Measurements from ENCODE around the gene BORA. TPM values are rescaled to one million over a fixed set of nuclear protein-coding genes. Genes with fewer than 3 reads are reported as not detected.
A peak's percentile ranks its signal among the peaks of the same experiment; 100 is the strongest.
"Not testable (repeated sequence)": the region's sequence is repeated elsewhere in the genome, so short reads cannot be mapped to it uniquely, and the experiment has no call there.

BORA gene
- total and polyA plus RNA-seq, 4 donors, result 1.6 to 4.0 (median 3.3) TPM

DNA sequence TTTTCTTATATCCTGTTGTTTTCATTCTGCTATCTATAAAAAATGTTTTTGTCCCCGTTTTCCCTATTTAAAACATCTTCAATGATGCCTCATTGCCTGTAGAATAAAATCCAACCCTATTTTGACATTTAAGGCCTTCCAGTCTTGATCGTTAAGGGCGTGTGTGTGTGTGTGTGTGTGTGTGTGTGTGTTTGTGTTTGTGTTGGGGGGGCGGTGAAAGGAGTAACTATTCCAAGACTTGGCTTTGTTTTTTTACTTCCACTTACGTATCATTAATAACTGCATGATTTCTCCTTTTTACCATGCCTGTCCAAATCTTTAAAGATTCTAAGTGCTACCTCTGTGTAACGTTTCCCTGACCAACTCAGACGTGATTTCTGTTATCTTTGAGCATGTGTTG lies 55.0 kb downstream of the BORA start:
- Histone ChIP-seq H3K27ac (ENCODE audit: low read depth in 1 of 2, low read length in 1 of 2) (no peak overlapping the region), H3K9me3 (ENCODE audit: control insufficient read depth in 4 of 4, insufficient read depth in 3 of 4, low read length in 3 of 4) (no peaks in the 10 kb centered on the region), H3K9ac (ENCODE audit: insufficient read depth in 1 of 2, low read length in 2 of 2) (peak overlapping the region; percentile 66 to 73), H3K36me3 (ENCODE audit: control insufficient read depth in 4 of 4, insufficient read depth in 4 of 4, low read length in 4 of 4) (peaks cover 2 to 19% (median 12%) of the 10 kb centered on the region in 4 donors), H3K4me3 (no peak overlapping the region), H3K27me3 (ENCODE audit: control insufficient read depth in 3 of 3, insufficient read depth in 3 of 3, low read length in 2 of 3) (no peaks in the 10 kb centered on the region), H3K4me1 (ENCODE audit: control insufficient read depth in 5 of 5, insufficient read depth in 5 of 5, low read length in 5 of 5) (peaks cover 2 to 24% (median 10%) of the 10 kb centered on the region in 5 donors)
- TF ChIP-seq, protein P1, sequence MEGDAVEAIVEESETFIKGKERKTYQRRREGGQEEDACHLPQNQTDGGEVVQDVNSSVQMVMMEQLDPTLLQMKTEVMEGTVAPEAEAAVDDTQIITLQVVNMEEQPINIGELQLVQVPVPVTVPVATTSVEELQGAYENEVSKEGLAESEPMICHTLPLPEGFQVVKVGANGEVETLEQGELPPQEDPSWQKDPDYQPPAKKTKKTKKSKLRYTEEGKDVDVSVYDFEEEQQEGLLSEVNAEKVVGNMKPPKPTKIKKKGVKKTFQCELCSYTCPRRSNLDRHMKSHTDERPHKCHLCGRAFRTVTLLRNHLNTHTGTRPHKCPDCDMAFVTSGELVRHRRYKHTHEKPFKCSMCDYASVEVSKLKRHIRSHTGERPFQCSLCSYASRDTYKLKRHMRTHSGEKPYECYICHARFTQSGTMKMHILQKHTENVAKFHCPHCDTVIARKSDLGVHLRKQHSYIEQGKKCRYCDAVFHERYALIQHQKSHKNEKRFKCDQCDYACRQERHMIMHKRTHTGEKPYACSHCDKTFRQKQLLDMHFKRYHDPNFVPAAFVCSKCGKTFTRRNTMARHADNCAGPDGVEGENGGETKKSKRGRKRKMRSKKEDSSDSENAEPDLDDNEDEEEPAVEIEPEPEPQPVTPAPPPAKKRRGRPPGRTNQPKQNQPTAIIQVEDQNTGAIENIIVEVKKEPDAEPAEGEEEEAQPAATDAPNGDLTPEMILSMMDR (IDR thresholded peaks at IDR 0.05; ENCODE audit: control extremely low read depth, extremely low read depth), result no peak
- 5% methylated on average over 7 of the region's 7 CpGs for WGBS, 2 donors
- DNase-seq, result peak; percentile 17 to 49 (median 45)
- no peak for ATAC-seq (ENCODE audit: insufficient read depth, low FRiP score)

DNA sequence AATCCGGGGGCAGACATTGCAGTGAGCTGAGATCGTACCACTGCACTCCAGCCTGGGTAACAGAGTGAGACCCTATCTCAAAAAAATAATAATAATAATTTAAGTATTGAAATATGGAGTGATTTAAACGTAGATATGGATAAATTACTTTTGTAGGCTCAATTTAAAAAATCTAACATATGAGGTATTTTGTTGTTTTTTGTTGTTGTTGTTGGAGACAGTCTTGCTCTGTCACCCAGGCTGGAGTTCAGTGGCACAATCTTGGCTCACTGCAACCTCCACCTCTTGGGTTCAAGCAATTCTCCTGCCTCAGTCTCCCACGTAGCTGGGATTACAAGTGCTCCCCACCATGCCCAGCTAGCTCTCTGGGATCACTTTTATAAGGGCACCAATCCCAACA lies 57.0 kb downstream of the BORA start:
- H3K36me3 ChIP-seq (ENCODE audit: control insufficient read depth in 4 of 4, insufficient read depth in 4 of 4, low read length in 4 of 4), result peaks cover 2 to 14% (median 7%) of the 10 kb centered on the region in 4 donors
- not testable (repeated sequence) for H3K27me3 ChIP-seq (ENCODE audit: control insufficient read depth in 3 of 3, insufficient read depth in 3 of 3, low read length in 2 of 3); H3K4me3 ChIP-seq; ATAC-seq (ENCODE audit: insufficient read depth, low FRiP score); DNase-seq; H3K9ac ChIP-seq (ENCODE audit: insufficient read depth in 1 of 2, low read length in 2 of 2); H3K27ac ChIP-seq (ENCODE audit: low read depth in 1 of 2, low read length in 1 of 2); H3K9me3 ChIP-seq (ENCODE audit: control insufficient read depth in 4 of 4, insufficient read depth in 3 of 4, low read length in 3 of 4)
- 96 to 97% methylated on average over 4 of the region's 4 CpGs for WGBS, 2 donors
- H3K4me1 ChIP-seq (ENCODE audit: control insufficient read depth in 5 of 5, insufficient read depth in 5 of 5, low read length in 5 of 5), result peaks cover 4 to 24% (median 10%) of the 10 kb centered on the region in 5 donors

DNA sequence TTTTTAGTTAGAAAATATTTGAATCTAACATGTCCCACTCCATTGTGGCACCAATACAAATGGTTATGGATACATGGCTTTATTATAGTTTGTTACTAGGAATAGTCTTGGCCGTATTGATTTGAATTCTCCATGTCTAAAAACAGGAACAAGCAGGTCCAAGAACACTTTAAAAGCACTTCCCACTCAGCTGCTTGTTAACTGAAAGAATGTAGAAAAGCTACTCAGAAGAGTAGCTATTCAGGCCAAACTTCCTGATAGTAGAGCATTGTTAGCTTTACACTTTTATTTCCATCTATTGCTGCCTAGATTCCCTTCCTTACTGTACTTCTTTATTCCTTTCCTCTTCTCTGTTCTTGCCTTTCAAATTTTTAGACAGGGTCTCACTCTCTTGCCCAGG lies 61.1 kb downstream of the BORA start:
- DNase-seq, result peak in 1 of 3 donors; percentile 38
- Histone ChIP-seq H3K4me3 (no peak overlapping the region), H3K9ac (ENCODE audit: insufficient read depth in 1 of 2, low read length in 2 of 2) (no peak overlapping the region), H3K36me3 (ENCODE audit: control insufficient read depth in 4 of 4, insufficient read depth in 4 of 4, low read length in 4 of 4) (peaks cover 2 to 22% (median 19%) of the 10 kb centered on the region in 4 donors), H3K27me3 (ENCODE audit: control insufficient read depth in 3 of 3, insufficient read depth in 3 of 3, low read length in 2 of 3) (no peaks in the 10 kb centered on the region), H3K27ac (ENCODE audit: low read depth in 1 of 2, low read length in 1 of 2) (peak overlapping the region in 1 of 2 donors; percentile 40), H3K4me1 (ENCODE audit: control insufficient read depth in 5 of 5, insufficient read depth in 5 of 5, low read length in 5 of 5) (peaks cover 0 to 15% (median 4%) of the 10 kb centered on the region in 5 donors), H3K9me3 (ENCODE audit: control insufficient read depth in 4 of 4, insufficient read depth in 3 of 4, low read length in 3 of 4) (no peaks in the 10 kb centered on the region)
- WGBS, 2 donors, result 32 to 48% methylated on average over 1 of the region's 1 CpG
- ATAC-seq (ENCODE audit: insufficient read depth, low FRiP score), result no peak
- TF ChIP-seq, protein P1 (IDR thresholded peaks at IDR 0.05; ENCODE audit: control extremely low read depth, extremely low read depth), result no peak

DNA sequence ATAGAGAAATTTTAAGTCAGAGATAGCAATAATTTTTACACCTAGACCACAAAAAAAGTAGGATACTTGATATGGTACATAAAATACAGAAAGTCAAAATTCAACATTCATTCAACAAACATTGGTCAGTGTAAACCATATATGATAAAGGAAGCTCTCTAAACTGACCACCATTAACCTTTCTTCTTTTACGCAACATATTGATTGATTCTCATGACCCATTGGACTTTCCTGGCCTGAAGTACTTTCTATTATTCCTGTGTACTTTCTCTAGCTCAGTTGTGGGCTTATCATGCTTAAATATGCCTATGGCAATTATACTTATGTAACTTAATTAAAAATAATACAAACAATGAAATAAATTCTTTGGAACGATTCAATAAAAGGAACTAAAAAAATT lies 64.9 kb downstream of the BORA start:
- ATAC-seq (ENCODE audit: insufficient read depth, low FRiP score) (no peak), DNase-seq (no peak)
- peaks cover 0 to 8% (median 0%) of the 10 kb centered on the region in 5 donors for H3K4me1 ChIP-seq (ENCODE audit: control insufficient read depth in 5 of 5, insufficient read depth in 5 of 5, low read length in 5 of 5)
- WGBS, 2 donors, result 97 to 99% methylated on average over 2 of the region's 2 CpGs
- no peaks in the 10 kb centered on the region for H3K27me3 ChIP-seq (ENCODE audit: control insufficient read depth in 3 of 3, insufficient read depth in 3 of 3, low read length in 2 of 3)
- no peak overlapping the region for H3K4me3 ChIP-seq
- no peaks in the 10 kb centered on the region for H3K9me3 ChIP-seq (ENCODE audit: control insufficient read depth in 4 of 4, insufficient read depth in 3 of 4, low read length in 3 of 4)
- H3K27ac ChIP-seq (ENCODE audit: low read depth in 1 of 2, low read length in 1 of 2), result no peak overlapping the region
- TF ChIP-seq, protein P1 (IDR thresholded peaks at IDR 0.05; ENCODE audit: control extremely low read depth, extremely low read depth), result no peak
- H3K9ac ChIP-seq (ENCODE audit: insufficient read depth in 1 of 2, low read length in 2 of 2), result no peak overlapping the region
- peaks cover 0 to 23% (median 19%) of the 10 kb centered on the region in 4 donors for H3K36me3 ChIP-seq (ENCODE audit: control insufficient read depth in 4 of 4, insufficient read depth in 4 of 4, low read length in 4 of 4)

All from lung (tissue), 12 donors.